SK-N-SH treated with all-trans-retinoic acid at 6 μM for 48 hours (cell line): Measurements from ENCODE around the gene PIP4K2B.
"Not testable (repeated sequence)": the region's sequence is repeated elsewhere in the genome, so short reads cannot be mapped to it uniquely, and the experiment has no call there.

Experiments
- CREB5 ChIP-seq: fragments of 250-450 bp; sonication (Bioruptor Pico); IDR thresholded peaks from 2 replicates; pipeline ENCODE4 v1.5.1; 2020; ENCODE audit warnings: low read depth, mild to moderate bottlenecking, moderate library complexity
- CSDC2 ChIP-seq: fragments of 250-450 bp; sonication (Bioruptor Pico); IDR thresholded peaks from 2 replicates; pipeline ENCODE4 v1.5.0; 2020; ENCODE audit warnings: mild to moderate bottlenecking, moderate library complexity
- GLIS3 ChIP-seq: fragments of 250-450 bp; sonication (Bioruptor Pico); IDR thresholded peaks from 2 replicates; pipeline ENCODE4 v1.5.0; 2020; ENCODE audit warnings: mild to moderate bottlenecking, moderate library complexity
- PPARA ChIP-seq: fragments of 250-450 bp; sonication (Bioruptor Pico); IDR thresholded peaks from 2 replicates; pipeline ENCODE4 v1.5.0; 2020; ENCODE audit warnings: mild to moderate bottlenecking, borderline replicate concordance
- RARB ChIP-seq: fragments of 250-450 bp; sonication (Bioruptor Pico); IDR thresholded peaks from 2 replicates; pipeline ENCODE4 v1.8.0; 2021; ENCODE audit warnings: mild to moderate bottlenecking, moderate library complexity
- TCF4 ChIP-seq: fragments of 250-450 bp; sonication (Bioruptor Pico); IDR thresholded peaks from 2 replicates; pipeline ENCODE4 v1.8.0; 2021; ENCODE audit warnings: mild to moderate bottlenecking, moderate library complexity, borderline replicate concordance
- TOX ChIP-seq: fragments of 250-450 bp; sonication (Bioruptor Pico); IDR thresholded peaks from 2 replicates; pipeline ENCODE4 v1.8.0; 2021; ENCODE audit warnings: mild to moderate bottlenecking, moderate library complexity, borderline replicate concordance
- ZNF70 ChIP-seq: fragments of 450-650 bp; formaldehyde crosslinking; IDR thresholded peaks from 2 replicates; pipeline ENCODE4 v1.5.0; 2020; ENCODE audit warnings: mild to moderate bottlenecking, moderate library complexity

DNA sequence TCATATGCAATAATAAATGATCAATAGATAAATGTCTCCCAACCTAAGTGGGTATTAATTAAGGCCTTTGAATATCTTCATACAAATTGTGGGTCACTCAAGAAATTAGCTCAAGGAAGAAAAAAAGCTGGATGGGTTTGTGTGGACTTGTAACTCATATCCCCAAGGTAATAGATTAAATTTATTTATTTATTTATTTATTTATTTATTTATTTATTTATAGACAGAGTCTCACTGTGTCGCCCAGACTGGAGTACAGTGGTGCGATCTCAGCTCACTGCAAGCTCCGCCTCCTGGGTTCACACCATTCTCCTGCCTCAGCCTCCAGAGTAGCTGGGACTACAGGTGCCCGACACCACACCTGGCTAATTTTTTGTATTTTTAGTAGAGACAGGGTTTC, 11.4 kb downstream of the PIP4K2B start:
- not testable (repeated sequence) for TF ChIP-seq RARB (CRISPR knock-in tag); PPARA; CREB5 (CRISPR knock-in tag); CSDC2 (CRISPR knock-in tag); ZNF70 (CRISPR knock-in tag); TCF4 (CRISPR knock-in tag); GLIS3 (CRISPR knock-in tag); TOX (CRISPR knock-in tag)
